Pancreas (tissue), 10 donors: Measurements from ENCODE around the gene ZNRF2. TPM values are rescaled to one million over a fixed set of nuclear protein-coding genes. Genes with fewer than 3 reads are reported as not detected.

Experiments used
- ATAC-seq, 4 donors: fragments of 200-7000 bp; cut with Tn5 transposase; one replicate each; pipeline versions ENCODE4 v1.8.0 to v1.9.1; 2020; ENCODE audit warnings: mild to moderate bottlenecking in 4 of 4, moderate library complexity in 4 of 4
- DNase-seq, 6 donors: peaks; one replicate each; pipeline ENCODE4 v3.0.0-alpha.2; 2020
- FAIRE-seq: peaks from 2 replicates; lab custom pipeline; 2012; peaks lifted over from hg19 to GRCh38; lab: Jason Lieb, UNC
- H3K27ac ChIP-seq, 4 donors: fragments of 200-600 bp; sonication (generic); 1 replicate in 3 of 4; 2 replicates in 1 of 4; pipeline versions ENCODE4 v1.5.0 to v1.8.0; 2020
- H3K27me3 ChIP-seq, 4 donors: fragments of 200-600 bp; one replicate each; pipeline ENCODE4 v1.8.0; 2021
- H3K36me3 ChIP-seq, 3 donors: fragments of 200-600 bp; sonication (generic) in 1 of 3; one replicate each; pipeline versions ENCODE4 v1.5.0 to v1.8.0; 2020 to 2021
- H3K4me1 ChIP-seq, 3 donors: fragments of 200-600 bp; one replicate each; pipeline ENCODE4 v1.8.0; 2021
- H3K4me3 ChIP-seq, 4 donors: fragments of 200-600 bp; sonication (generic) in 2 of 4; one replicate each; pipeline versions ENCODE4 v1.5.0 to v1.8.0; 2020 to 2021
- H3K9me3 ChIP-seq, 4 donors: fragments of 200-600 bp; one replicate each; pipeline ENCODE4 v1.8.0; 2021
- CTCF ChIP-seq, 4 donors: fragments of 200-600 bp; sonication (generic) in 3 of 4; IDR thresholded peaks; one replicate each; pipeline versions ENCODE4 v1.5.0 to v1.8.0; 2021; ENCODE audit warnings: antibody characterized with exemption in 4 of 4
- WGBS, 2 donors: extraction: QIAGEN DNeasy Blood & Tissue Kit; methylation state at CpG; one replicate each; pipeline ENCODE4 v1.1.7; 2013; 5-methylcytosine and 5-hydroxymethylcytosine counted together
- intact Hi-C, 3 donors: fragments of 100-400 bp; cut with DNase I; formaldehyde crosslinking; loops; one replicate each; pipeline versions ENCODE4 v1.11.1 to v1.14.2; 2022
- polyA plus RNA-seq, 2 donors: library from polyadenylated mRNA; stranded (reverse); fragments of 200-250 nt; gene quantifications; one replicate each; pipeline ENCODE4 v1.2.3, GENCODE V29; 2013
- total RNA-seq, 6 donors: library from RNA; stranded (reverse); fragmentation: NEBNext Ultra II Directional in 4 of 6; extraction: Animal tissue kit (Norgen Biotek cat#: 25700) in 4 of 6; gene quantifications; one replicate each; pipeline versions ENCODE4 v1.2.1 to v1.2.4, GENCODE V29; 2021 to 2023
- donor health status: healthy with polysubstance abuse.
- donor health status: DM: no; HTN: no; CAD: no; lungs with moderate emphysema.
- donor health status: DM: no; HTN: no; CAD: no.
- donor health status: control.
- donor health status: control.
- donor health status: Bipolar disorder and iron deficiency.
- donor health status: DM: yes; HTN: yes; CAD: no.
- donor health status: DM: no; HTN: no; CAD: no.
- donor health status: DM: no; HTN: no; CAD: no.
- donor health status: DM: yes; HTN: yes; CAD: no.

Gene ZNRF2
- 10 to 100 TPM in 5 of 6 donors, 1 to 10 TPM in 1; 9.9 to 17.1 (median 11.8) TPM for total RNA-seq
- polyA plus RNA-seq, result 1 to 10 TPM; 4.9 to 7.6 TPM

DNA sequence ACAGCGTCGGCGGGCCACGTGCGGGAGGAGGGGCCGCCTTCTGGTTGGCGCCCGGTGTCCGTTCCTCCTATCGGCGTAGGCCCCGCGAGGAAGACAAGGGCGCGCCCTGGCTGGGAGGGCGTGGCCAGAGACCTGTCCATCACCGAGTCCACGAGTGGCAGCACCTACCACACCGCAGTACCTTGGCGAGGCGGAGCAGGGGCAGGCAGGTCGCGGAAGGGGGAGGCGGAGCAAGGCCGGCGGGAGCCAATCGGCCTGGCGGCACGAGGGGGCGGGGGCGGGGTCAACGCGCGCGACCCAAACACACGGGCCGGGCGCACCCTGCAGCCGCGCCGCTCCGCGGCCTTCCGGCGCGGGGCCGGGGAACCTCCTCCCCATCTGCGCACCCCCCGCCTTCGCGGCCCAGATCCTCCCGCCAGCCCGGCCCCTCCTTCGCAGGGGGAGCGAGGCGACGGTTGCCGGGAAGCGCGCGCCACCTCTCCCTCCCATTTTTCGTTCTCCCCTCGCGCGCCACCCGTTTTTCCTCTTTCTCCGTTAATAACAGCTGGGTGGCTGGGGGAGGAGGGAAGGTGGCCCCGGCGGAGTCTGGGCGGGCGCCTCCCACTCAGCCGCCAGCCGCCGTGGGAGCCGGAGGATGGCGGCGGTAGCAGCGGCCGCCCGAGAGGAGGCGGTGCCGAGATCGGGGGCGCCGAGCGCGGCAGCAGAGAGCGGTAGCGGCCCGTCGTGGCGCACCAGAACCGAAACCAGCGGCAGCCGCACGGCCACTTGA, at the start of gene ZNRF2:
Gene ZNRF2 (plus strand): TSS at position 300 of the 769 bp plus-strand sequence. CDS start 761 bp downstream, outside the sequence.
- peak; percentile 8 to 35 (median 15) for TF ChIP-seq CTCF (IDR thresholded peaks at IDR 0.05)
- peak within 1 kb of the TSS; percentile 95 to 98 (median 98) for H3K27ac ChIP-seq
- no peaks in the 10 kb centered on the region for H3K27me3 ChIP-seq
- H3K4me1 ChIP-seq, result peaks cover 0 to 28% (median 5%) of the 10 kb centered on the region in 3 donors
- peak; percentile 97 to 100 (median 100) for DNase-seq
- 0 to 1% methylated on average over 35 to 96 of the region's 96 CpGs for WGBS, 2 donors
- H3K36me3 ChIP-seq, result no peaks in the 10 kb centered on the region
- peak; percentile 88 to 94 (median 89) for ATAC-seq
- peak within 1 kb of the TSS; percentile 37 to 83 (median 60) for H3K4me3 ChIP-seq
- FAIRE-seq, result no peak
- intact Hi-C loops, result loop anchor here in 1 of 3 donors (10.0 kb wide), 1 partner anchor 120 kb away; no protein-coding TSS in a partner anchor
- H3K9me3 ChIP-seq, result no peaks in the 10 kb centered on the region

- Histone ChIP-seq H3K4me1 (peaks cover 0 to 13% (median 7%) of the 10 kb centered on the region in 3 donors), H3K9me3 (no peaks in the 10 kb centered on the region), H3K36me3 (no peaks in the 10 kb centered on the region), H3K27ac (no peak overlapping the region), H3K4me3 (no peak overlapping the region), H3K27me3 (no peaks in the 10 kb centered on the region)
- TF ChIP-seq CTCF (IDR thresholded peaks at IDR 0.05), result no peak
- no peak for DNase-seq
- intact Hi-C loops, result no loop called here
- ATAC-seq, result peak in 3 of 4 donors; percentile 32 to 68 (median 49)
- 59 to 64% methylated on average over 1 of the region's 1 CpG for WGBS, 2 donors
- no peak for FAIRE-seq
These were observed 47.1 kb upstream of the ZNRF2 start for GRCh38 chr7:30237271-30237695.

DNA sequence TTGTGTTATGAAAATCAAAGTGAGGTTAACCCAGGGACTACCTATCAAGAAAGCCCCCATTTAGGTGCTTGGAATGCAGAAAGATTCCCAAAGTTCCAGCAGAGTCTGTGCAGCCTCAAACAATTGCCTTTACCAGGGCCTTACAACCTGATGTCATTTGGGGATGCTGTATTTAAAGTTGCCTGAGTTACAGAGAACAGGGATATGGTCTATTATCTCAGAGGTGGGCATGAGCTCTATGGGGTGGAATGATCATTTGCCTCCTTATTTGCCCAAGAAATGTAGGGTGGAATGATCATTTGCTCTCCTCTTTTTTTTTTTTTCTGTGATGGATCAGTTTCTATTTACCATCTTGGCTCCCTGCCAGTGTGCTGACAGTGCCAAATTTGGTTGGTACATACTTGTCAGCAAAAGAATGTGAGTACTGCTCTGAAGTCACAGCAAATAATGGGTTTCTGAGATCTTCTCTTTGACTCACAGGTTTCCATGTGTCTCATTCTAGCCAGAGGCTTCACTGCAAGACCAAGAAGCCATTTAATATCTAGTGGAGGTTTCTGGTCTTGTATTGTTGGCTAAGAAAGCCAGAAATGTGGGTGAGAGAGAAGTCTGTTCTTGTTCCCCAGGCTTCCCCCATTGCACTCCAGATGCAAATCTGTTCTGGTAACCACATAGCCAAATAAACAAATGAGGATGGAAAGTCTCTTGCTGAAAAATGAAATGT, 45.5 kb upstream of the ZNRF2 start:
- ATAC-seq (peak; percentile 80 to 90 (median 82)), FAIRE-seq (no peak)
- intact Hi-C loops, result no loop called here

GRCh38 chr7:30240106-30240800, 44.1 kb upstream of the ZNRF2 start:
- no peaks in the 10 kb centered on the region for H3K27me3 ChIP-seq
- 89 to 94% methylated on average over 6 of the region's 6 CpGs for WGBS, 2 donors
- FAIRE-seq (no peak), ATAC-seq (no peak), DNase-seq (no peak)
- peaks cover 0 to 17% (median 14%) of the 10 kb centered on the region in 3 donors for H3K4me1 ChIP-seq
- intact Hi-C loops, result no loop called here
- no peak overlapping the region for H3K27ac ChIP-seq
- TF ChIP-seq CTCF (IDR thresholded peaks at IDR 0.05), result no peak
- no peaks in the 10 kb centered on the region for H3K36me3 ChIP-seq
- H3K4me3 ChIP-seq, result no peak overlapping the region
- H3K9me3 ChIP-seq, result no peaks in the 10 kb centered on the region

More for the DNA sequence above, 45.5 kb upstream of the ZNRF2 start:
- H3K36me3 ChIP-seq, result no peaks in the 10 kb centered on the region
- H3K27me3 ChIP-seq, result no peaks in the 10 kb centered on the region
- H3K9me3 ChIP-seq, result no peaks in the 10 kb centered on the region
- no peak for TF ChIP-seq CTCF (IDR thresholded peaks at IDR 0.05)
- peak; percentile 71 to 88 (median 82) for DNase-seq
- H3K4me1 ChIP-seq, result peaks cover 0 to 17% (median 14%) of the 10 kb centered on the region in 3 donors
- no peak overlapping the region for H3K27ac ChIP-seq
- H3K4me3 ChIP-seq, result no peak overlapping the region
